Inflammatory macrophage treated with lipopolysaccharide for 4 hours (primary cell): ENCODE data around the gene NCOA7.
"Not testable (repeated sequence)": the region's sequence is repeated elsewhere in the genome, so short reads cannot be mapped to it uniquely, and the experiment has no call there.

Experiments
- DNase-seq: peaks from one replicate; pipeline ENCODE4 v3.0.0-alpha.2; 2020

NCOA7 gene

DNA sequence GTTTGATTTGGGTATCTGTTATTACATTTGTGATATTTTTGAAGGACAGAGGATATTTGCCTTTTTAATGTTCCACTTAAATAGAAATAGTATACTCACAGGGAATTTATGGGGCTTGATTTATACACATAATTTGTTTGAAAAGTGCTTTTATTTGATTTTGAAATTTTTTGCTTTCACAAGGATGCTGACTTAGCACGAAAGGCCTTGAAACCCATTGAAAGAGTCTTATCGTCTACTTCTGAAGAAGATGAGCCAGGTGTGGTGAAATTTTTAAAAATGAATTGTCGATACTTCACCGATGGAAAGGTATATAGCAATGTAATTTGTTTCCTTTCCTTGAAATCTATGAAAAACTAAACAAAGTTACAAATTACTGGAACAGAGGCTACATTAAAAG is 91.5 kb downstream of the NCOA7 start:
- no peak for DNase-seq

DNA sequence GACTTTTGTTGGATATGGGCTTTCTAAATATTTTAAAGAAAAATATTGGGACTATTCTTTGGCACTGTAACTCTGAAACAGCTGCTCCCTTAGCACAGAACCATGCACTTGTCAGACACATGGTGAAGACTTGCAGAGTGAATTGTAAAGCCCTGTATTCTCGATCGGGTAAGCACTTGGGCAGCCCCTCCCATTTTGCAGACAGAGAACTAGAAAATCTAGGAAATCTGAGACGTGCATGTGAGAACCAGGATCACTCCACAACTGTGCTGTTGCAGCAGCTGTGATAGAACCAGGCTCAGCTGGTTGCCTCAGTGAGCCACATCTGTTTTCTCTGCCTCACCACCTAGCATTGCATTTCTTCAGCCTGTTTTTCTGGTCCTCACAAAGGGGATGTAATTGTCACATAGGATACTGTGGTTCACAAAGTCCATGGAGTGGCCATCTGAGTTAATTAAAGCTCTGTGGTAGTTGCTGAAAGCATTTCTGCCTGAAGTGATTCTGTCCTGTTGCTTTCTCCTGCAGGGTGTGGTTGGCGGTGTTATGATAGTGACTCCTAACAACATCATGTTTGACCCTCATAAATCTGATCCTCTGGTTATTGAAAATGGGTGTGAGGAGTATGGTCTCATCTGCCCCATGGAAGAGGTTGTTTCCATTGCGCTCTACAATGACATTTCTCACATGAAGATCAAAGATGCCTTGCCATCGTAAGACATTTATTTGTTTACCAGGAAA is 94.0 kb downstream of the NCOA7 start:
- DNase-seq = no peak

DNA sequence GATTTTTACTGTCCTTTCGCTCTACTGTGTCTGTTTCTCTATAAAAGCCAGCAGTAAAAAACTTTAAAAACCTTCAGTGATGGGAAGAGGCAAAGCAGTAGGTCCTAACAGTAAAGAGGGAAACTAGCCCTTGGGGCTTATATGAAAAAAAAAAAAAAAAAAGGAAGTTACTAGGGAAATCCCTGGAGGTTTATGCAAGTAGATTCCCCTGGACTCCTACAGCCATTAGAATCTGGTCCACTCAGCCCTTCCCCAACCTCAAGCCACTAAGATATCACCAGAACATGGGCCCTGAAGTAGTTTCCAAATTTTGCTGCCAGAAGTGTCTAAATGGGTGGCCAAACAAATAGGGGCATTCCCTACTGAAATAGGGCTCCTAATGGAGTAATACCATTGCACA is 95.3 kb downstream of the NCOA7 start:
- DNase-seq = peak; percentile 73

DNA sequence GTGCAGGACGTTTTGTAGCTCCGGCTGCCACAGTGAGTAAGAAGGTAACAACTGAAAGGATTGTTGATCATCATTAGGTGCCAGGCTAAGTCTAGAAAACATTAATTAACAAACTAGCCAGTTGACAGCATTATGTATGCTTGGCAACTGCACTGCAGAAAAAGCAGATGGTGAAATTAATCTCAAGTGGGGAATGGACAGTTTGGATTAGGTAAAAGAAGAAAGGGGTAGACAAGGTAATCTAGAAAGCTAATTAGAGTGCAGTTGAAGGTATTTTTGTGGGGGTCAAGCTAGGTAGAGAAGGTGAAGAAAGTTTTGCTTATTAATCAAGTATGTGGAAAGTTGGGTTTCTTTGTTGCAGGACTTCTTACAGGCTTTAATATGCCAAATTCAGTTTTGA is 96.2 kb downstream of the NCOA7 start:
- no peak for DNase-seq

DNA sequence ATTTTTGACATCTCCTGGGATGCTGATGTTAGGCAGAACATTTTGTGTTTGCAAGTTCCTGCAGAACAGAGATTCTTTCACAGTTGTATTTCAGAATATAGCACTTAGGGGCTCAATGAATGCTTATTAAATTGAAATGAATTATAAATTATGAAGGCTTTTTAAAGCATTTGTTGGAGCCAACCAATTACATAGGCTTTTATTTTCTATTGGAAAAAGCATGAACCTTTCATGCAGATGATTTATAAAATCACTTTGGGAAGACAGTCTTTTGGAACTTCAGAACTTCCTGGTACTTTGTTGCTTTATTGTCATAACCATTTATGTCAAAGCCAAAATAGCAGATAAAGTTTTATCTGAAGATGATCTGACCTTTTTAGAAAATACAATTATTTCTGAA is 96.6 kb downstream of the NCOA7 start:
- DNase-seq = no peak

DNA sequence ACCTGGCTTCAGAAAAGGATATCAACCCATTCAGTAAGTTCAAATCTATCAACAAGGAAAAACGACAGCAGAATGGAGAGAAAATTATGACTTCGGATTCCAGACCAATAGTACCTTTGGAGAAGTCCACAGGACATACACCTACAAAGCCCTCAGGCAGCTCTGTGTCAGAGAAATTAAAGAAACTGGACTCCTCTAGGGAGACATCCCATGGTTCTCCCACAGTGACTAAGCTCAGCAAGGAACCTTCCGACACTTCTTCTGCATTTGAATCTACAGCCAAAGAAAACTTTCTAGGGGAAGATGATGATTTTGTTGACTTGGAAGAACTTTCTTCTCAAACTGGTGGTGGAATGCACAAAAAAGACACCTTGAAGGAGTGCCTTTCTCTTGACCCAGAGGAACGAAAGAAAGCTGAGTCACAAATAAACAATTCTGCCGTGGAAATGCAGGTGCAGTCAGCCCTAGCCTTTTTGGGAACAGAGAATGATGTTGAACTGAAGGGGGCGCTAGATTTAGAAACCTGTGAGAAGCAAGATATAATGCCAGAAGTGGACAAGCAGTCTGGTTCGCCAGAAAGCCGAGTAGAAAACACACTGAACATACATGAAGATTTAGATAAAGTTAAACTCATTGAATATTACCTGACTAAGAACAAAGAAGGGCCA is 98.4 kb downstream of the NCOA7 start:
- peak; percentile 54 for DNase-seq

DNA sequence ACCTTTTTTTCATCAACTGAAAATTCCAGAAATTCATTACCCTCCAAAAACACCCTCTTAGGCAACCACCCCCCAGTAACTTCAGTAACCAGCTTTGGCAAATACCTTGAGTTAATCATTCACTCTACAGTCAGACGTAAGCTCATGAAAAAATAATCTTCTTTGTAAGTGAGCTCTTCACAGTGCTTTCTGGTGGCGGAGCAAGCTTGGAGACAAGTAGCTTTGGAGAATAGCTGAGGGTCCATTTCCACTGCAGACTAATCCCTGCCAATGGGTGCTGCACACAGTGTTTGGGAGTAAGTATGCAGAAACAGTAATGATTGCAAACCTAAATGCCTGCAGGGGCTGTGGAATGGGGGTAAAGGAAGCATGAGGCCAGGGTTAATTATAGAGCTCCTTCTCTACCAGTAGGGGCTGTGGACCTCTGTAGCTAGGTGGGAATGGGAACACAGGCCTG is 109.0 kb downstream of the NCOA7 start:
- DNase-seq = no peak

DNA sequence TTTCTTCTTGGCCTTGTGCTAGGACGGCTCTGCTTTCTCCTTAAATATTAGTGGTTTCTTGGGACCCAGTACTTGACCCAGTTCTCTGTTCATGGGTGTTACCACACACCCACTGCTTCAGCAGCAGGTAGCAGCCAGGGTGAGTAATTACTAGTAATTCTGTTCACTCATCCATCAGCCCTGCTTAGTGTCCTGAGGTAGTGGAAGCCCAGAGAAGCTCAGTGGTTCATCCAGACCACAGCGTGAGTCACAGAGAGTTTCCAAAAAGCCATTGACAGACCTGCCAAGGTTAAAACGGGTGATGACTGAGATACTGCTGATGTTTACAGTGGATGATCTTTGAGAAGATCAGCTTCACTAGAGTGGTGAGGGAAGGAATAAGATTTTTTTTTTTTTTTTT is 114.1 kb downstream of the NCOA7 start:
- no peak for DNase-seq

DNA sequence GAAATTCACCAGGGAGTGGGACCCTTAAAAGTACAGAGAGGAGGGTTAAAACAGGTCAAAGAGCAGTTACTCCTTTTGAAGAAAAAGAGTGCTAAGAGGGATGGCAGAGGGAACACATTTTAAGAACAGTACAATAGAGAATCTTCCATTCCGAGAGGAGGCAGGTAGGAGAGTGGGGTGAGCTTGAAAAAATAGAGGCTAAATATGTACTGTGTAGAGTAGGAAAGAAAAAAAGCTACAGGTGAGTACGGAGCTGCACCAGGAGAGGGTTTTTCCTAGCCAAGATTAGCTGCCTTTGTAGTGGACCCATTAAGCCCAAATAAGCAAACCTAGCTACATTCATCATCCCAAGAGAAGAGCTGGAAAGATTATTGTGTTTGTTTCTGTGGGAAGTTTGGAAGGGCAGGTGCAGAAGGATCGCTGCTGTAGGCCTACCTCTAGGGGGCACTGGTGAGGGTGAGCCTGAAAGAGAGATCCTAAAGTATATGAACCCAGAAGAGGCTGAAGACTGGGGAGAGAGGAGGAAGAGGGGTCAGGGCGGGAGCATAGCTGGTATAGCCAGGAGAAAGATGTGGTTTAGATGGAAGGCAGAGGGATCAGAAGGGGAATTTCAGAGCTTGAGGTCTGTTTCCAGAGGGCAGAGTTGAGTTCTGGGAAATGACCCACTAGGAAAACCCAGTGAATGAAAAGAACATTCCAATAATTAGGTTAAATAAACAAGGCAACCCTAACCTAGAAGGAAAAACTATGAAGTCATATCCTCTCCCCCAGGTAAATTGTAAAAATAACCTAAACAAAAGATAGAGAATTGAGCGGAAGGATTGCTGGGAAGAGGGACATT is 115.6 kb downstream of the NCOA7 start:
- peak; percentile 67 for DNase-seq

DNA sequence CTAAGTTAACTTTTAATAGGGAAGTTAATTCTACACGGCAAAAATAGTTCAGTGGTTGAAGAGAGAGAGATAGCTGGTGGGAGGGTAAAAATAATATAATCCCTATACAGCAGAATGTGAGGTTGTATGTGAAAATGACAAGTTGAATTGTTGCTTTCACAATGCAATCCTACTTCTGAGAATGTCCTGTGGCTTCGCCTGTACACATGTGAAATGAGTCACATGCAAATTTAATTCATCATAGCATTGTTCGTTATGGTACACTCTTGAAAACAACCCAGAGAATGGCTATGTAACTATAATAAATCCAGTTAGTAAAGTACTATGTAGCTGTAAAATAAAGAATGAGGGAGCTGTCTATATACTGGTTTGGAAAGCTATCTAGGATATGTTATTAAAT is 119.8 kb downstream of the NCOA7 start:
- DNase-seq = peak; percentile 87

DNA sequence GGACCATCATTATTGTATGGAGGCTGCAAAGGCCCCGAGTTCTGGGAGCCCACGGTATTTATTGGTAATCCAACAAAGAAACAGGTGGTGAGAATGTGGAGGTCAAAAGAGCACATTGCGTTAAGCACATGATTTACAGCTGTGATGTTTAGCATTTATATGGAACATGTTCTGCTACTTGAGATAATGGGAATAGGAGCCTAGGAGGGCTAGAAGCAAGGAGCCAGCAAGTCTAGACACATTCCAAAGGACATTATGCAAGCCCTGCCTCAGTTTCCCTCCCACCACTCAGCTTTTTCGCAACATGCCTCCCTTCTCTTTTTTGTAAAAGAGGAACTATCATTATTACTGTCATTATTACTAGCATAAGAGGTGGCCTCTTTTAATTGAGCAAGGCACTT is 120.3 kb downstream of the NCOA7 start:
- DNase-seq = peak; percentile 66

DNA sequence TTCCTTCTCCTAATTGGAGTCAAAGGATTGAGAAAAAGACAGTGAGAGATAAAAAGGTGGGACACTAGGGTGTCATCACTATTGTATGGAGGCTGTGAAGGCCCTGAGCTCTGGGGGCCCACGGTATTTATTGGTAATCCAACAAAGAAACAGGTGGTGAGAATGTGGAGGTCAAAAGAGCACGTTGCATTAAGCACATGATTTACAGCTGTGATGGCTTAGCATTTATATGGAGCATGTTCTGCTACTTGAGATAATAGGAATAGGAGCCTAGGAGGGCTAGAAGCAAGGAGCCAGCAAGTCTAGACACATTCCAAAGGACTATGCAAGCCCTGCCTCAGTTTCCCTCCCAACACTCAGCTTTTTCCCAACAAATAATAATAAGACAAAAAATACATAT is 121.7 kb downstream of the NCOA7 start:
- DNase-seq = not testable (repeated sequence)

DNA sequence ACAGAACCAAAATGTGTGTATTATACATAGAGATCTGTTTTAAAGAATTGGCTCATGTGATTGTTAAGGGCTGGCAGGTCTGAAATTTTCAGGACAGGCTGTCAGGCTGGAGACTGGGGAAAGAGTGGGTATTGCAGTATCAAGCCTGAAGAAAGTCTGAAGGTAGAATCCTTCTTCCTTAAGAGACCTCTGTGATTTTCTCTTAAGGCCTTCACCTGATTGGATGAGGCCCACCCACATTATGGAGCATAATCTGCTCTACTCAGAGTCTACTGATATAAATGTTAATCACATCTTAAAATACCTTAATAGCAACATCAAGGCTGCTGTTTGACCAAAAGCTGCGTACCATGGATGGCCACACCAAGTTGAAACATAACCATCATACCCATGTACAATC is 122.4 kb downstream of the NCOA7 start:
- no peak for DNase-seq

DNA sequence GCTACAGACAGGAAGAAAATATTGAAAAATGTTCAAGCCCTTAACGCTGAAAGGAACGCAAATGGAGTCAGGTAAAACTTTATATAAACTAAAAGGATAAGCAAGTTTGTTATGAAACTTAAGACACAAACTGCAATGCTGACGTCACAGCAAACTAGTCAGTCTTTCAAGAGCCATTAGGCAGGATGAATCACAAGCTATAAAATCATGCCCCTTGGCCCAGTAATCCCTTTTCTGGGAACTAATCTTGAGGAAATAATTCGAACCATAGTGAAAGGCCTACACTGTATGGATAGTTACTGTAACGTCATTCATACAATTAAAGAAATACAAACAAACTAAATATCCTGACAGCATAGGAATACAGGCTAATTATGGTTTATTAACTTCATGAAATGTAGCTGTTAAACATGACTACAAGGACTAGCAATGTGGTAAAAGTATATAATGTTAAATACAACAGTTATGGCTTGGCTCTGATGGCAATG is 123.1 kb downstream of the NCOA7 start:
- DNase-seq = peak; percentile 88

DNA sequence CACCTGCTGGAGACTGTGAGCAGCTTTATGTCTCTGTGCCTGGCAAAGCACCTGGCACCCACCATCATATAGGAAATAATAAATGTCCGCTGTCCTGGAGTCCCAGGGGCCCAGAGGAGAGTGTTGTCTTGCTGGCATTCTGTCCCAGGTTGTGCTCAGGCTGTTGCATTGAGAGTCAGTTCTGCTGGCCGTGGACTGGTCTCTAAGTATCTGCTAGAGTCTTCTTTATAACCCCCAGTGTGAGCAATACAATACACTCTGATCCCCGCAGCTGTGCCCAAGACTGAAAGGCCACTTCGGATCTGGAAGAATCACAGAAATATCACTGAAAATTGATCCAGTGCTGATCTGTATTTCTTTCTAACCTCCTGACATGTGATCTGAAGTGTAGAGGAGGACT is 127.5 kb downstream of the NCOA7 start:
- DNase-seq = no peak

DNA sequence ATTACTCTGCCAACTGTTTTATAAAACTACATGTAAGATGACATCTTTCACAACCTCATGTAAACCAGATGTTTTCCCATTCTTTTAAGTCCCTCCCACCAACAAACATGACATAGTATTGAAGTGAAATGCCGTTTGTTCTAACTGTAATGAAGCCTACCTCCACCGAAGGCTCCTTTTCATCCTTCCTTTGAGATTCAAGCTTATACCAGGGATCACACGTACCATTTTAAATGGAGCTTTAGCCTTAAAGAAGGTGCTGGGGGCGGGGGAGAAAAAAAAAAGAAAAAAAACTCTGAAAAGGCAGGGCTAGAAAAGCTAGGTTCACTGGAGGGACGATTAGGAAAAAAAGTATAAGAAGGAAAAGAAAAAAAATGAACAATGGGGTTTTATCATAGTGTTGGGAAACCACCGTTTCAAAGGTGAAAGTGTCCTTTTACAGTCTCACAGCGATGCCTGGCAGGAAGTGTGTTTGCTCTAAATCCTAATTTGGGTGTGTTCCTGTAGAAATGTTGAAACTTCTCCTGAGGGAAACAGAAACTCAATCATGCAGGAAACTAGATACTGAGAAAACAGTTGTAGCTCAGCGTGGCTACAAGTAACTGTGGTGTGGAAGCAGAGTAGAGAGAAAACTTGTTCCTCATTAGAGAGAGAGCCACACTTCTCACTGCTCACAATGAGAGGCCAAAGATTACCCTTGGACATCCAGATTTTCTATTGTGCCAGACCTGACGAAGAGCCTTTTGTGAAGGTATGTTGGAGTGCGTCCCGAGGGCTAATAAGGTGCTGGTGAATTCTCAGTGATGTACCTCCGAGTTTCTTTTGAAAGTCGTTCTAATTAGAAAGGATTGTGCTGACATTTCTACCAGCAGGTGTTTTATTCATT is 128.2 kb downstream of the NCOA7 start:
- DNase-seq = peak; percentile 97

DNA sequence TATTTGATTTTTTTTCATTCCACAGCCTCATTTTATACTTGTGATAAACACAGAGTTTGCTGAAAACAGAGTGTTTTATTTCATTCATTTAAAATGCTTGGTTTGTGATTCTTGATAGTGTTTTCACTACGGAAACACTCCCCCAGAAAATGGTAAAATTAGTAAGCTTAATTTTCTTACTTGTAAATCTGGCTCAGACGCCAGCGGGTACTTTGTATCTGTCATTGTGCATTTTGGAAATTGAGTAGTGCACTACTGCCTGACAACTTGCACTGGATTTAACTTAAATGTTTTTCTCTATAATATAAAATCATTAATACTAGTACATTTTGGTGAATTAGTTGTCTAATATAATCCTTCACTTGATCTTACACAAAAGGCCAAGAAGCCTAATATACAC is 128.9 kb downstream of the NCOA7 start:
- DNase-seq = no peak

DNA sequence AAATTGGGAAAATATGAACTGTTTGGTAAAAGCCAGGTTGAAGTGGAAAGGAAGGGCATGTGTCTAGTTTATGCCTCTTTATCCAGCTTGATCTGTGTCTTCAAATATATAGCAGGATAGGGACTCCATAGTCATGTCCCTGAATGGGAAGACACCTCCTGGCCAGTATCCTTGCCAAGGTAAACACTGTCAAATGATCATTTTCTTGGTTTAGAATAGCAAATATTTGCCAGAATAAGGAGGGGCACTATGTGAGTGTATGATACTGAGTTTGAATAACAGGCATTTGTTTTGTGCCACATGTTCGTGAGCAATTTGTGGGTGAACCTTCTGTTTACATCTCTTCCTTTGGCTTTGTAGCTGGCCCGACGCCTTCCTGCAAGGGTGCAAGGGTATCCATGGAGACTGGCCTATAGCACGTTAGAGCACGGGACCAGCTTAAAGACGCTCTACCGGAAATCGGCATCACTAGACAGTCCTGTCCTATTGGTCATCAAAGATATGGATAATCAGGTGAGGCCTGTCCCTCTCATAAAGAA is 131.6 kb downstream of the NCOA7 start:
- DNase-seq = no peak

DNA sequence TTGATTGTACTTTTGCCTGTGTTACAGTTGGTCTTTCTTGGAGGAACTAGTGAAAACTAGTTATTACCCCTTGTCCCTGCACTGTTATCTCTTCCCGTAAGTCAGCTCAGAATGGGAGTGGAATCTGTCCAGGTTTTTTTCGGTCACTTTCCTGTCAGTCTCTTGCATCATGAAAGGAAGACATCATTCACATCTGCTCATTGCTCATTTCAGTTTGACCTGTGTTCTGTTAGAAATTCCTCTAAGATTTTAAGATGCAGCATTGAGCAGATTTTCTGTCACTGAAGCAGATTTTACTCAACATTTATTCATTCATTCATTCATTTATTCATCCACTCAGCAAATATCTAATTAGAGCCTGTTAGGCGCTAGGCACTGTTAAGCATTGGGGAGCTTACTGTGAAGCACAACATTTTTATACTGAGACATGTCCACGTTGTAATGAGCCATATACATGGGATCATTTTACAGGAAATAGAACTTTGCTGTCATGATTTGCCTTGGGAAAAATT is 132.7 kb downstream of the NCOA7 start:
- DNase-seq = no peak

DNA sequence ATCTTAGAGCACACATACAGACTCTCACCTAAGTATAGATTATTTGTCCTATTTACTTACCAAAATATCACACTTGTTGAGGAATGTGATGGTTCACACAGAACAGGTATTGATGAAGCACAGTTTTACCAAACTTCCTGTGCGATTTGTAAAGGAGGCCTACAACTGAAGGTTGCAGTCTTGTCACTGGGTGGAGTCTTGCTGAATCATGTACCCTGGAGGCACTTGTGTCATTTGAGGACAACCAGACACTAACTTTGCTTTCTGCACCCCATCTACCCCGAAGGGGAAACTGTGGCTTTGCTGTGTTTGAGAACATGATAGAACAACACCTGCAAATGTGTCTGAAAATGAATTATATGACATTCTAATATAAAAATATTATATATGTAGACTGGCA is 133.4 kb downstream of the NCOA7 start:
- DNase-seq = no peak

DNA sequence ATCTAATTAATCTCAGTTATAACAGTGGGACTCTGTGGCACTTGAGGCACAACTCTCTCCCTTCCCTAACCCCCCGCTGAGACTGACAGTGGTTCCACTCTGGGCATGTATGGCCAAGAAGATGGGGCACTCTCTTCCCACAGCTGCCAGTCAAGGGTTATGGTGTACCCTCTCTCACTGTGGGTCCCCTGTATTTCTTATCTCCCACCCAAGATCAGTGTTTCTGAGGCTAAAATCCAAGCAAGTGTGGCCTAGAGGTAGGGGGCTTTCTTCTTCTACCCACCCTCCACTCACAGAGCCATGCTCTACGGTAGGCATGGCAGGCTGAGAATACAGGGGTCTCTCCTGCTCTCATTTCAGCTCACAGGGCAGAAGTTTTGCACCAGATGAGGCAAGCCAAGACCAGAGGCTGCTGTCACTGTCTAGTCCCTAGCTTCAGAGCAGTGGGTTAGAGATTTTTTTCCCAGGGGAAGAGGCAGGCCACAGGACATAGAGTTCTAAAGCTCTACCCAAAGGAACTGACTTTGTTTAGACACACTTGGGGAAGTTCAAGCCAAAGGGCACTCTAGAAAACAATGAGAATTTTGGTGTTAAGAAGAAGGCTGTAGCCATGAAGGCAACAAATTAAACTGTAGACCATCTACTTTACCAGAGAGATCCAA is 134.1 kb downstream of the NCOA7 start:
- no peak for DNase-seq
